ENCODE data around the gene SNX8.

Gene SNX8

DNA sequence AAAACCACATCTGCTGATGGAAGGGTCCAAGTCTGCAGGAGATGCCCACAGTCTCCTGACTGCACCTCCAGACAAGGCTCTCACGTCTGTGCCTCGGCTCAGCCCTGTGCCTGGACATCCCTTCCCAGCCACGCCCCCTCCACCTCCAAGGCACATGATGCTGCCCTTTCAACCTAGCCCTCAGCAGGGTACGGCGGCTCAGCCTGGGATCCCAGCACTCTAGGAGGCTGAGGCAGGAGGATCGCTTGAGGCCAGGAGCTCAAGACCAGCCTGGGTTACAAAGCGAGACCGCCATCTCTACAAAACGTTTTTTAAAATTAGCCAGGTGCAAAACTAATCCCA, 95.8 kb downstream of the SNX8 start:
- H3K4me3 ChIP-seq (ENCODE audit: low read depth, low read length), result no peak overlapping the region
- DNase-seq (ENCODE audit: low read depth), result no peak
- TF ChIP-seq CTCF (IDR thresholded peaks at IDR 0.05; ENCODE audit: insufficient read depth, low read depth, low read length, missing control alignments), result no peak

DNA sequence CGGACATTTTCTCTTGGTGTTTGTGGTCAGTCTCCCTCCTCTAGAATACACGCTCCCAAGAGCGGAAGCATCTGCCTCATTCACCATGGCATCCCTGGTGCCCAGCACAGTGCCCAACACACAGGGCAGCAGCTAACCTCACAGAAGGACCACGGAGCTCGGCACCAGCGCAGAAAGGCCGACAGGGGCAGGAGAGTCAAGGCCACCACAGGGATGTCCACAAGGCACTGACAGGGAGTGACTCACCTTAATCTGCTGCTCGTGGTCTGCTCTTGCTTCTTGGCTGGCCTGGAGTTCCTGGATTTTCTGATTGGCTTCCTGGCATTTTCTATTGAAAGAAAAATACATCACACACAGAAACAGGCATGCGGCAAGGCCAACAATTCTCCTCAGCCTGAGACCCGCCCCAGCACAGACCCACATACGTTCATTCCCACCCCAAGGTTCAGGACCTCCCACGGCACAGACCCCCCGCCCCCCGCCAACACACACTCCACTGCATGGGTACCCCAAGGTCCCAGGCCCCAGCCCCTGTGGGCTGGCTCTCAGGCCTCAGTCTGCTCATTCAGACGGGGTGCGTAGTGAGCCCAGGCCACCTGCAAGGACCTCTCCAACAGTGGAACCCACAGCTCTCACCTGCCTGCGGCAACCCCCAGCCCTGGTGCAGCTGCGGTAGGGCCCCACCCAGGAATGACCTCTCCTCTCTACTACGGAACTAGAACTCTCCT, 96.4 kb downstream of the SNX8 start:
- DNase-seq (ENCODE audit: low read depth), result no peak
- H3K4me3 ChIP-seq (ENCODE audit: low read depth, low read length), result no peak overlapping the region
- TF ChIP-seq CTCF (IDR thresholded peaks at IDR 0.05; ENCODE audit: insufficient read depth, low read depth, low read length, missing control alignments), result no peak

DNA sequence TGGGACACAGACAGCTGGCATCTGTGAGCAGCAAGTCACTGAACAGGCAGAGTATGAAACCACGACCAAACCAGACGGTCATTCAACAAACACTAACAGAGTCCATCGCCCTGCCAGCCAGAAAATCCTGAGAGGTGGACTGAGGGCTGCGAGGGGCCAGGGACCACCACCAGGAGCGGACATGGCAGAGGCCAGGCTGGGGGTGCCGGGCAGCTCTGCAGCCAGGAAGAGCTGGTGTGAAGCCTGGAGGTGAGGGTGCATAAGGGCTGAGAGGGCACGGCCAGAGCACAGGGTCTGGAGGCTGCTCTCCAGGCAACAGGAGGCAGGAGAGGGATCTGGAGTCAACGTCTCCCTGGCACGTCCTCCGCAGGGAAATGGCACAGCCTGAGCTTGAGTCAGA, 97.0 kb downstream of the SNX8 start:
- no peak for TF ChIP-seq CTCF (IDR thresholded peaks at IDR 0.05; ENCODE audit: insufficient read depth, low read depth, low read length, missing control alignments)
- no peak overlapping the region for H3K4me3 ChIP-seq (ENCODE audit: low read depth, low read length)
- no peak for DNase-seq (ENCODE audit: low read depth)

GRCh38 chr7:2215851-2216250, 98.4 kb downstream of the SNX8 start:
- H3K4me3 ChIP-seq (ENCODE audit: low read depth, low read length), result no peak overlapping the region
- no peak for DNase-seq (ENCODE audit: low read depth)
- TF ChIP-seq CTCF (IDR thresholded peaks at IDR 0.05; ENCODE audit: insufficient read depth, low read depth, low read length, missing control alignments), result no peak

DNA sequence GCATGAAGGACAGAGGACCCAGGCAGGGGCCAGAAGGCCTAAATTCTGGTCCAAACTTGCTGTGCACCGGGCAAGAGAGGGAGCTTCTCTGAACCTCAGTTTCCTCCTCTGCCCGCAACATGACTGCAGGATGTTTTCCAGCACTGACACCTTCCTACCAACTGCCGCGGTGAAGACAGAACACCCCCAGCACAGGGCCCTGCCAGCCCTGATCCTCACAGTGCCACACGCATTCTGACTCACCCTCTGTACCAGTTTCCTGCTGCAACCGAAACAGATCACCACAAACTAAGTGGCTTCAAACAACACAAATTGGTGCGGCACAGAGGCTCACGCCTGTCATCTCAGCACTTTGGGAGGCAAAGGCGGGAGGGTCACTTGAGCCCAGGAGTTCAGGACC, 99.6 kb downstream of the SNX8 start:
- H3K4me3 ChIP-seq (ENCODE audit: low read depth, low read length), result no peak overlapping the region
- no peak for DNase-seq (ENCODE audit: low read depth)
- TF ChIP-seq CTCF (IDR thresholded peaks at IDR 0.05; ENCODE audit: insufficient read depth, low read depth, low read length, missing control alignments), result no peak

GRCh38 chr7:2213551-2214215, 100.6 kb downstream of the SNX8 start:
- no peak for TF ChIP-seq CTCF (IDR thresholded peaks at IDR 0.05; ENCODE audit: insufficient read depth, low read depth, low read length, missing control alignments)
- DNase-seq (ENCODE audit: low read depth), result no peak
- no peak overlapping the region for H3K4me3 ChIP-seq (ENCODE audit: low read depth, low read length)

- DNase-seq (ENCODE audit: low read depth), result no peak
- no peak overlapping the region for H3K4me3 ChIP-seq (ENCODE audit: low read depth, low read length)
- TF ChIP-seq CTCF (IDR thresholded peaks at IDR 0.05; ENCODE audit: insufficient read depth, low read depth, low read length, missing control alignments), result no peak
Measured at GRCh38 chr7:2212906-2213305, 101.3 kb downstream of the SNX8 start.
